ENCODE results near the gene LRRN4CL. TPM values are rescaled to one million over a fixed set of nuclear protein-coding genes. Genes with fewer than 3 reads are reported as not detected.

Gene LRRN4CL
- total and polyA plus RNA-seq, 9 of the 15 experiments (the other 6 are each of a cell fraction or from before 2014, with no cell fraction given): 0.03 to 0.11 (median 0.05) TPM; not detected in 4

DNA sequence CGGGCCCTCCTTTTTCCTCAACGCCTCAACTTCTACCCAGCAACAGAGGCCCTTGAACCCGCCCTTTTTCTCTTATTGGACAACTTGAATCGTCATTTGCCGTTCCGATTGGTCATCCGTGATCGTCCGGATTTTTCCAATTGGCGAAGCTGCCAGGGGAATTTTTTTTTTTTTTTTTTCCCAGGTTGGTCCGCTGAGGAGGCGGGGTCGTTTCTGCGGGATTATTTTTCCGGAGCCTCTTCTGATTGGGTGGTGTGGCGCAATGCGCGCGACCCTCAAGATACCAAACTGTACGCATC lies 38.5 kb upstream of the LRRN4CL start (continued):
- TF ChIP-seq, protein P1, sequence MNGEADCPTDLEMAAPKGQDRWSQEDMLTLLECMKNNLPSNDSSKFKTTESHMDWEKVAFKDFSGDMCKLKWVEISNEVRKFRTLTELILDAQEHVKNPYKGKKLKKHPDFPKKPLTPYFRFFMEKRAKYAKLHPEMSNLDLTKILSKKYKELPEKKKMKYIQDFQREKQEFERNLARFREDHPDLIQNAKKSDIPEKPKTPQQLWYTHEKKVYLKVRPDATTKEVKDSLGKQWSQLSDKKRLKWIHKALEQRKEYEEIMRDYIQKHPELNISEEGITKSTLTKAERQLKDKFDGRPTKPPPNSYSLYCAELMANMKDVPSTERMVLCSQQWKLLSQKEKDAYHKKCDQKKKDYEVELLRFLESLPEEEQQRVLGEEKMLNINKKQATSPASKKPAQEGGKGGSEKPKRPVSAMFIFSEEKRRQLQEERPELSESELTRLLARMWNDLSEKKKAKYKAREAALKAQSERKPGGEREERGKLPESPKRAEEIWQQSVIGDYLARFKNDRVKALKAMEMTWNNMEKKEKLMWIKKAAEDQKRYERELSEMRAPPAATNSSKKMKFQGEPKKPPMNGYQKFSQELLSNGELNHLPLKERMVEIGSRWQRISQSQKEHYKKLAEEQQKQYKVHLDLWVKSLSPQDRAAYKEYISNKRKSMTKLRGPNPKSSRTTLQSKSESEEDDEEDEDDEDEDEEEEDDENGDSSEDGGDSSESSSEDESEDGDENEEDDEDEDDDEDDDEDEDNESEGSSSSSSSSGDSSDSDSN (IDR thresholded peaks at IDR 0.05; ENCODE audit: borderline replicate concordance in 1 of 2, low read depth in 2 of 2, low read length in 2 of 2): no peak
- TF ChIP-seq ELF2 (CRISPR knock-in tag; IDR thresholded peaks at IDR 0.05): no peak
- TF ChIP-seq, protein P2, sequence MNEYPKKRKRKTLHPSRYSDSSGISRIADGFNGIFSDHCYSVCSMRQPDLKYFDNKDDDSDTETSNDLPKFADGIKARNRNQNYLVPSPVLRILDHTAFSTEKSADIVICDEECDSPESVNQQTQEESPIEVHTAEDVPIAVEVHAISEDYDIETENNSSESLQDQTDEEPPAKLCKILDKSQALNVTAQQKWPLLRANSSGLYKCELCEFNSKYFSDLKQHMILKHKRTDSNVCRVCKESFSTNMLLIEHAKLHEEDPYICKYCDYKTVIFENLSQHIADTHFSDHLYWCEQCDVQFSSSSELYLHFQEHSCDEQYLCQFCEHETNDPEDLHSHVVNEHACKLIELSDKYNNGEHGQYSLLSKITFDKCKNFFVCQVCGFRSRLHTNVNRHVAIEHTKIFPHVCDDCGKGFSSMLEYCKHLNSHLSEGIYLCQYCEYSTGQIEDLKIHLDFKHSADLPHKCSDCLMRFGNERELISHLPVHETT (CRISPR knock-in tag; conservative IDR thresholded peaks at IDR 0.05 in 1 of 2, IDR thresholded peaks at IDR 0.05 in 1 of 2): no peak
- no peak for TF ChIP-seq ZNF41 (CRISPR knock-in tag; conservative IDR thresholded peaks at IDR 0.05)
- TF ChIP-seq NBN (IDR thresholded peaks at IDR 0.05; ENCODE audit: low read depth): no peak
- no peak for TF ChIP-seq ZNF133 (CRISPR knock-in tag; IDR thresholded peaks at IDR 0.05)
- TF ChIP-seq ASH1L (IDR thresholded peaks at IDR 0.05; ENCODE audit: borderline replicate concordance, low read depth, partially characterized antibody): peak; percentile 89
- no peak for TF ChIP-seq TCF7L2 (IDR thresholded peaks at IDR 0.05; ENCODE audit: low read depth, low read length)
- TF ChIP-seq, protein P3, sequence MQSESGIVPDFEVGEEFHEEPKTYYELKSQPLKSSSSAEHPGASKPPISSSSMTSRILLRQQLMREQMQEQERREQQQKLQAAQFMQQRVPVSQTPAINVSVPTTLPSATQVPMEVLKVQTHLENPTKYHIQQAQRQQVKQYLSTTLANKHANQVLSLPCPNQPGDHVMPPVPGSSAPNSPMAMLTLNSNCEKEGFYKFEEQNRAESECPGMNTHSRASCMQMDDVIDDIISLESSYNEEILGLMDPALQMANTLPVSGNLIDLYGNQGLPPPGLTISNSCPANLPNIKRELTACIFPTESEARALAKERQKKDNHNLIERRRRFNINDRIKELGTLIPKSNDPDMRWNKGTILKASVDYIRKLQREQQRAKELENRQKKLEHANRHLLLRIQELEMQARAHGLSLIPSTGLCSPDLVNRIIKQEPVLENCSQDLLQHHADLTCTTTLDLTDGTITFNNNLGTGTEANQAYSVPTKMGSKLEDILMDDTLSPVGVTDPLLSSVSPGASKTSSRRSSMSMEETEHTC (IDR thresholded peaks at IDR 0.05): no peak
- TF ChIP-seq, protein P4, sequence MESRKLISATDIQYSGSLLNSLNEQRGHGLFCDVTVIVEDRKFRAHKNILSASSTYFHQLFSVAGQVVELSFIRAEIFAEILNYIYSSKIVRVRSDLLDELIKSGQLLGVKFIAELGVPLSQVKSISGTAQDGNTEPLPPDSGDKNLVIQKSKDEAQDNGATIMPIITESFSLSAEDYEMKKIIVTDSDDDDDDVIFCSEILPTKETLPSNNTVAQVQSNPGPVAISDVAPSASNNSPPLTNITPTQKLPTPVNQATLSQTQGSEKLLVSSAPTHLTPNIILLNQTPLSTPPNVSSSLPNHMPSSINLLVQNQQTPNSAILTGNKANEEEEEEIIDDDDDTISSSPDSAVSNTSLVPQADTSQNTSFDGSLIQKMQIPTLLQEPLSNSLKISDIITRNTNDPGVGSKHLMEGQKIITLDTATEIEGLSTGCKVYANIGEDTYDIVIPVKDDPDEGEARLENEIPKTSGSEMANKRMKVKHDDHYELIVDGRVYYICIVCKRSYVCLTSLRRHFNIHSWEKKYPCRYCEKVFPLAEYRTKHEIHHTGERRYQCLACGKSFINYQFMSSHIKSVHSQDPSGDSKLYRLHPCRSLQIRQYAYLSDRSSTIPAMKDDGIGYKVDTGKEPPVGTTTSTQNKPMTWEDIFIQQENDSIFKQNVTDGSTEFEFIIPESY (CRISPR knock-in tag; IDR thresholded peaks at IDR 0.05): no peak
- TF ChIP-seq ZNF282 (CRISPR knock-in tag; IDR thresholded peaks at IDR 0.05): no peak
- no peak for TF ChIP-seq PHF21A (IDR thresholded peaks at IDR 0.05; ENCODE audit: borderline replicate concordance, low read depth)
- no peak for TF ChIP-seq ZNF431 (CRISPR knock-in tag; IDR thresholded peaks at IDR 0.05)
- TF ChIP-seq, protein P5, sequence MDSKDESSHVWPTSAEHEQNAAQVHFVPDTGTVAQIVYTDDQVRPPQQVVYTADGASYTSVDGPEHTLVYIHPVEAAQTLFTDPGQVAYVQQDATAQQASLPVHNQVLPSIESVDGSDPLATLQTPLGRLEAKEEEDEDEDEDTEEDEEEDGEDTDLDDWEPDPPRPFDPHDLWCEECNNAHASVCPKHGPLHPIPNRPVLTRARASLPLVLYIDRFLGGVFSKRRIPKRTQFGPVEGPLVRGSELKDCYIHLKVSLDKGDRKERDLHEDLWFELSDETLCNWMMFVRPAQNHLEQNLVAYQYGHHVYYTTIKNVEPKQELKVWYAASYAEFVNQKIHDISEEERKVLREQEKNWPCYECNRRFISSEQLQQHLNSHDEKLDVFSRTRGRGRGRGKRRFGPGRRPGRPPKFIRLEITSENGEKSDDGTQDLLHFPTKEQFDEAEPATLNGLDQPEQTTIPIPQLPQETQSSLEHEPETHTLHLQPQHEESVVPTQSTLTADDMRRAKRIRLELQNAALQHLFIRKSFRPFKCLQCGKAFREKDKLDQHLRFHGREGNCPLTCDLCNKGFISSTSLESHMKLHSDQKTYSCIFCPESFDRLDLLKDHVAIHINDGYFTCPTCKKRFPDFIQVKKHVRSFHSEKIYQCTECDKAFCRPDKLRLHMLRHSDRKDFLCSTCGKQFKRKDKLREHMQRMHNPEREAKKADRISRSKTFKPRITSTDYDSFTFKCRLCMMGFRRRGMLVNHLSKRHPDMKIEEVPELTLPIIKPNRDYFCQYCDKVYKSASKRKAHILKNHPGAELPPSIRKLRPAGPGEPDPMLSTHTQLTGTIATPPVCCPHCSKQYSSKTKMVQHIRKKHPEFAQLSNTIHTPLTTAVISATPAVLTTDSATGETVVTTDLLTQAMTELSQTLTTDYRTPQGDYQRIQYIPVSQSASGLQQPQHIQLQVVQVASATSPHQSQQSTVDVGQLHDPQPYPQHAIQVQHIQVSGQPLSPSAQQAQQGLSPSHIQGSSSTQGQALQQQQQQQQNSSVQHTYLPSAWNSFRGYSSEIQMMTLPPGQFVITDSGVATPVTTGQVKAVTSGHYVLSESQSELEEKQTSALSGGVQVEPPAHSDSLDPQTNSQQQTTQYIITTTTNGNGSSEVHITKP (IDR thresholded peaks at IDR 0.05; ENCODE audit: partially characterized antibody): peak; percentile 90
- TF ChIP-seq ZFPM2 (CRISPR knock-in tag; IDR thresholded peaks at IDR 0.05): no peak
- peak; percentile 30; the same call in 1 of the 2 replicates for TF ChIP-seq DPF2 (IDR thresholded peaks at IDR 0.05)
- TF ChIP-seq DMBX1 (CRISPR knock-in tag; IDR thresholded peaks at IDR 0.05; ENCODE audit: borderline replicate concordance): no peak
- peak; percentile 100 for TF ChIP-seq ZNF384 (IDR thresholded peaks at IDR 0.05; ENCODE audit: low read depth, low read length)
- TF ChIP-seq MAFK (IDR thresholded peaks at IDR 0.05; ENCODE audit: low read length): no peak

Measured in K562 (cell line).